C4-2B (cell line): Measurements from ENCODE around the gene SLC24A3.

Experiments used
- H3K27ac ChIP-seq: fragments of 450-650 bp; 2 replicates; pipeline ENCODE4 v1.5.1; 2017
- ZFX ChIP-seq: fragments of 450-650 bp; IDR thresholded peaks from 2 replicates; pipeline ENCODE4 v1.6.1; 2017
- TF ChIP-seq, protein P1 (sequence below): fragments of 450-650 bp; conservative IDR thresholded peaks from 2 replicates; pipeline ENCODE4 v1.5.1; 2017; ENCODE audit warnings: mild to moderate bottlenecking

Gene SLC24A3

DNA sequence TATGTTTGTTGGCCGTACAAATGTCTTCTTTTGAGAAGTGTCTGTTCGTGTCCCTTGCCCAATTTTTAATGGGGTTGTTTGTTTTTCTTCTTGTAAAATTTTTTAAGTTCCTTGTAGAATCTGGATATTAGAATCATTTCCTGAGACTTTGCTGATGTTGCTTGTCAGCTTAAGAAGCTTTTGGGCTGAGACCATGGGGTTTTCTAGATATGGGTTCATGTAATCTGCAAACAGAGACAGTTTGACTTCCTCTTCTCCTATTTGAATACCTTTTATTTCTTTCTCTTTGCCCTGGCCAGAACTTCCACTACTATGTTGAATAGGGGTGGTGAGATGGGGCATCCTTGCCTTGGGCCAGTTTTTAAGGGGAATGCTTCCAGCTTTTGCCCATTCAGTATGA lies 82.6 kb downstream of the SLC24A3 start:
- no peak overlapping the region for H3K27ac ChIP-seq

DNA sequence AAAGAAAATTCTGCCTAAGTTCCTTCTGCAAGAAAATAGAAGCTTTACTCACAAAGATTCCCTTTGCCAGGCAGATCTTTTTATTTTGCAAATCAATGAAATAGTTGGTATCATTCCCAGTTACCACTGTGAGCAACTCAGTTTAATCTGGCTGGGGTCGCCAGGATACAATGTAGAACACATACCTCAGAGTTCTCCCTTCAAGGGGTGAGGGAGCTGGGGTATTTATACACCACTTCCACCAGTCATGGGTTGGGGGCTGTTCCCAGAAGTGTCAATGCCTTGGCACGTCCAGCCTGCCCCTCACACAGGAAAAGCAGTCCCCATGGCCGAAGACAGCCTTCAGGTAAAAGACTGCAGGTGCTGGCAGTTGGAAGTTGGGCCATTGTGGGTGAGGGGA lies 86.2 kb downstream of the SLC24A3 start:
- H3K27ac ChIP-seq = no peak overlapping the region
- no peak for TF ChIP-seq ZFX
- TF ChIP-seq, protein P1, sequence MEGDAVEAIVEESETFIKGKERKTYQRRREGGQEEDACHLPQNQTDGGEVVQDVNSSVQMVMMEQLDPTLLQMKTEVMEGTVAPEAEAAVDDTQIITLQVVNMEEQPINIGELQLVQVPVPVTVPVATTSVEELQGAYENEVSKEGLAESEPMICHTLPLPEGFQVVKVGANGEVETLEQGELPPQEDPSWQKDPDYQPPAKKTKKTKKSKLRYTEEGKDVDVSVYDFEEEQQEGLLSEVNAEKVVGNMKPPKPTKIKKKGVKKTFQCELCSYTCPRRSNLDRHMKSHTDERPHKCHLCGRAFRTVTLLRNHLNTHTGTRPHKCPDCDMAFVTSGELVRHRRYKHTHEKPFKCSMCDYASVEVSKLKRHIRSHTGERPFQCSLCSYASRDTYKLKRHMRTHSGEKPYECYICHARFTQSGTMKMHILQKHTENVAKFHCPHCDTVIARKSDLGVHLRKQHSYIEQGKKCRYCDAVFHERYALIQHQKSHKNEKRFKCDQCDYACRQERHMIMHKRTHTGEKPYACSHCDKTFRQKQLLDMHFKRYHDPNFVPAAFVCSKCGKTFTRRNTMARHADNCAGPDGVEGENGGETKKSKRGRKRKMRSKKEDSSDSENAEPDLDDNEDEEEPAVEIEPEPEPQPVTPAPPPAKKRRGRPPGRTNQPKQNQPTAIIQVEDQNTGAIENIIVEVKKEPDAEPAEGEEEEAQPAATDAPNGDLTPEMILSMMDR = no peak

More for the DNA sequence above, 82.6 kb downstream of the SLC24A3 start:
- TF ChIP-seq, protein P1 = no peak
- TF ChIP-seq ZFX = no peak

DNA sequence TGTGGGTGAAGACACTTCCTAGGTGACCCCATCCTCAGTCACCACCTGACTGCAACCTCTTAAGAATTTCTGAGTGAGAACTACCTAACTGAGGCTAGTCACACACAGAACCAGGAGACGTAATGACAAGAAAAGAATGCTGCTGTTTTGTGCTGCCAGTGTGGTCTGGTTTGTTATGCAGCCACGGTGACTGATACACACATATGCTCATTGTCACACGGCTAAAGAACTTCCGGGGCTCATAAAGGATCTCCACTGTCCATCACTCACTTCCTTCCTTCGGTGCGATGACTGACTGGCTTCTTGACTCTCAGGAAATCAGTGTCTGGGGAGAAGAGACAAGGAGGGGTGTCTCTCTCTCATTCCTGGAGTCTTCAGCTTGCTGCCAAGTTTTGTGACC lies 88.0 kb downstream of the SLC24A3 start:
- TF ChIP-seq, protein P1 = no peak

DNA sequence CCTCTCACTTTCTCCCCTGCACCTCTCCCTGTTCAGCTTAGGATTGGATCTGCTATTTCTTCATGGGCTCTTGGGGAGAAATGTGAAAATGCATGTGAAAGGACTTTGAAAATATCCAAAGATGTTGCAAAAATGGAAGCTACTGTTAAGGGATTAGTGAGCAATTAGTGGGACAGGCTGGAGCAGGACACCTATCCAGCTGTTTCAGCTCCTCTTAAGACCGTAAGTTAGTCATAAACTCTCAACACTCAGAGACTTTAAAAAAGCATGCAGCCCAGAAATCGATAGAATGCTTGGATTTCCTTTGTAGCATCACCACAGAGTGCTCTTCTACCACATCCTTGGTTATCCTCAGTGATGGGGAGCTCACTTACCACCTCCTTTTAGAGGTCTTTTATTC lies 88.7 kb downstream of the SLC24A3 start:
- TF ChIP-seq, protein P1 = no peak
- TF ChIP-seq ZFX = no peak
- H3K27ac ChIP-seq = no peak overlapping the region

More for the DNA sequence above, 88.0 kb downstream of the SLC24A3 start:
- no peak overlapping the region for H3K27ac ChIP-seq

DNA sequence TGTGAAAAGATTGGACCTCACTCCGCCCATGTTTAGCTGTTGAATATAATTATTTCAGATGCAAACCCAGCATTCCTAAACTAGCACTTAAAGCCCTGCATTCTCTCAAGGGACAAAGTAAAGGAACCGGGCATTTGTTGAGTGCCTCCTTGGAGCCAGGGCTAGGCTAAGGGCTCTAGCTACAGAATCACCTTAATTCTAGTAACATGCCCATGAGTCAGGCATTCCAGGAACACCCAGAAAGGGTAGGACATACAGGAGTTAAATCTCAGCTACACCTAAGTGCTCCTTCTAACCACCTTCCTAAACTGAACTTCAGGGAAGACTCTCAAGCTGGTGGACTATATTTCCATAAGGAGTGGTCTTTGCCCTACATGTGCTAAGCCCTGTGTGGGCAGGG lies 89.4 kb downstream of the SLC24A3 start:
- H3K27ac ChIP-seq = no peak overlapping the region
- no peak for TF ChIP-seq ZFX
- TF ChIP-seq, protein P1 = no peak

DNA sequence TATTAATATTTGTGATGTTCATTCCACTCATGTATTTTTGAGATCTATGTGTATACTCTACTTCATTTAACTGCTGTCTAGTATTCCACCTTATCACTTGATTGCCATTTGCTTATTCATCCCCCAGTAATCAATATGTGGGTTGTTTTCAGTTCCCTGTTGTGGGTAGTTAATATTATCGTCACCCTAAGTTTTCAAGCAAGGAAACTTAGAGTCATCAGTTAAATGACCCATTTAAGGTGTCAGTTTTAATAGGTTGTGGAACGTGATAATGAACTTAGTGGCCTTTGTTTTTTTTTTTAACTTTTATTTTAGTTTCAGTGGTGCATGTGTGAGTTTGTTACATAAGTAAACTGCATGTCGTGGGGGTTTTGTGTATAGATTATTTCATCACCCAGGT lies 90.3 kb downstream of the SLC24A3 start:
- TF ChIP-seq, protein P1 = no peak
- no peak for TF ChIP-seq ZFX
- H3K27ac ChIP-seq = no peak overlapping the region

DNA sequence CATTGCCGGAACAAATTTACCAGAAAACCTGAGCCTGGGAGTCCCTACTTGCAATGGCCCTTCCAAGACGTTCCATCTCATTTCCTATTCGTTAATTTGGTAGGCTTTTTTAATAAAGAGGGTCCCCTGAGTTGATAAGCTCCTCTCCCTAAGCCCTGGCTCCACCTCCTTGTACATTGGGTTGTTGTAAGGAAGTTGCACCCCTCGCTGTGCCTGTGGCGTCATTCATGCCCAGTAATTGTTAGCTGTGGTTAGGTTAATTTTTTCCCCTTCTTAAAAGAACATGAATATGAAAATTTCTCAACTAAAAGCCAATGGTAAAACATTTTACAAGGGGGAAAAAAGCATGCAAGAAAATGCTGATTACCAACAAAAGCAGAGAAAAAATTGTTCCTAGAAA lies 91.9 kb downstream of the SLC24A3 start:
- TF ChIP-seq ZFX = no peak
- TF ChIP-seq, protein P1 = no peak

More for the DNA sequence above, 91.9 kb downstream of the SLC24A3 start:
- H3K27ac ChIP-seq = no peak overlapping the region
